NCI-H128 (cell line): ENCODE results near the gene PTPRD.
"Not testable (repeated sequence)": the region's sequence is repeated elsewhere in the genome, so short reads cannot be mapped to it uniquely, and the experiment has no call there.

Experiments
- DNase-seq: peaks from one replicate; lab custom pipeline; 2025; ENCODE audit not compliant: unreplicated experiment; lab: John Stamatoyannopoulos, UW

Gene PTPRD

GRCh38 chr9:8940650-8941049 is 1672.2 kb downstream of the PTPRD start:
- no peak for DNase-seq

GRCh38 chr9:8926461-8926860 is 1686.3 kb downstream of the PTPRD start:
- DNase-seq: no peak

GRCh38 chr9:8924562-8924961 is 1688.2 kb downstream of the PTPRD start:
- DNase-seq: no peak

- not testable (repeated sequence) for DNase-seq
These were observed 1692.2 kb downstream of the PTPRD start for GRCh38 chr9:8920478-8921183.

- DNase-seq: peak; percentile 78
These were observed 1694.7 kb downstream of the PTPRD start for GRCh38 chr9:8917956-8918739.

GRCh38 chr9:8916771-8917170 is 1696.0 kb downstream of the PTPRD start:
- DNase-seq: no peak

GRCh38 chr9:8907868-8908267 is 1704.9 kb downstream of the PTPRD start:
- DNase-seq: no peak

- DNase-seq: no peak
These were observed 1707.1 kb downstream of the PTPRD start for GRCh38 chr9:8905731-8906130.

- no peak for DNase-seq
These were observed 1707.9 kb downstream of the PTPRD start for GRCh38 chr9:8904771-8905515.

- no peak for DNase-seq
These were observed 1709.7 kb downstream of the PTPRD start for GRCh38 chr9:8903077-8903476.

GRCh38 chr9:8901146-8901545 is 1711.7 kb downstream of the PTPRD start:
- DNase-seq: no peak

GRCh38 chr9:8899511-8899910 is 1713.3 kb downstream of the PTPRD start:
- DNase-seq: no peak

GRCh38 chr9:8895861-8896224 is 1717.0 kb downstream of the PTPRD start:
- peak; percentile 10 for DNase-seq

- no peak for DNase-seq
These were observed 1717.5 kb downstream of the PTPRD start for GRCh38 chr9:8895106-8895860.

GRCh38 chr9:8890695-8891094 is 1722.1 kb downstream of the PTPRD start:
- no peak for DNase-seq

GRCh38 chr9:8889100-8889499 is 1723.7 kb downstream of the PTPRD start:
- no peak for DNase-seq

- DNase-seq: no peak
These were observed 1724.2 kb downstream of the PTPRD start for GRCh38 chr9:8888591-8888990.

- DNase-seq: no peak
These were observed 1725.4 kb downstream of the PTPRD start for GRCh38 chr9:8887369-8887768.

- DNase-seq: no peak
These were observed 1729.5 kb downstream of the PTPRD start for GRCh38 chr9:8883321-8883720.

GRCh38 chr9:8880060-8880459 is 1732.7 kb downstream of the PTPRD start:
- no peak for DNase-seq

- DNase-seq: no peak
These were observed 1733.5 kb downstream of the PTPRD start for GRCh38 chr9:8879284-8879683.
